HCT116 (cell line): ENCODE results near the gene AS3MT. TPM values are rescaled to one million over a fixed set of nuclear protein-coding genes. Genes with fewer than 3 reads are reported as not detected.
A peak's percentile ranks its signal among the peaks of the same experiment; 100 is the strongest.
"Not testable (repeated sequence)": the region's sequence is repeated elsewhere in the genome, so short reads cannot be mapped to it uniquely, and the experiment has no call there.

Source experiments
- ATAC-seq: fragments of 200-7000 bp; cut with Tn5 transposase; 2 replicates; pipeline ENCODE4 v1.9.1; 2020; ENCODE audit warnings: mild to moderate bottlenecking, moderate library complexity
- BruUV-seq: library from RNA; stranded (reverse); fragments of 400-500 nt; replicated peaks from 2 replicates; lab custom pipeline; 2021; lab: Mats Ljungman, UMichigan
- CTCF ChIA-PET: fragments of 300-600 bp; sonication (Branson Sonifier 250); formaldehyde crosslinking; loops from one replicate; lab custom pipeline; 2021; ENCODE audit warnings: antibody characterized with exemption; lab: Charles Lee
- POLR2A ChIA-PET: fragments of 300-600, 350-600 bp; sonication (Branson Sonifier 250); formaldehyde crosslinking; loops from one replicate; lab custom pipeline; 2021; ENCODE audit warnings: antibody characterized with exemption; lab: Charles Lee
- RAD21 ChIA-PET, 2 experiments: fragments of 300-600 bp; sonication (Branson Sonifier 250); formaldehyde crosslinking; loops; one replicate each; lab custom pipeline; 2023; ENCODE audit warnings: low total read pairs in 2 of 2; ENCODE audit not compliant: uncharacterized antibody in 2 of 2, unreplicated experiment in 2 of 2, low non-redundant PET in 1 of 2; lab: Charles Lee
- DNase-seq: peaks from one replicate; pipeline ENCODE4 v3.0.0-alpha.2; 2010; ENCODE audit warnings: low read depth, low spot score
- H2AFZ ChIP-seq: fragments of 200-600 bp; shearing (Covaris generic), sonication (generic); 2 replicates; pipeline ENCODE4 v1.6.1; 2017; ENCODE audit warnings: low read depth, mixed run types, mixed read lengths, antibody characterized with exemption, low read length; ENCODE audit not compliant: poor library complexity, severe bottlenecking
- H3K27ac ChIP-seq: 2 replicates; pipeline ENCODE4 v1.5.1; 2012; ENCODE audit warnings: low read depth, low read length
- H3K27me3 ChIP-seq: fragments of 200-600 bp; sonication (generic); 2 replicates; pipeline ENCODE4 v1.6.1; 2016; ENCODE audit warnings: mixed run types, low read length, mixed read lengths; ENCODE audit not compliant: insufficient read depth
- H3K36me3 ChIP-seq, 2 experiments: fragments of 200-500 bp in 1 of 2; fragments of 200-600 bp in 1 of 2; sonication (Bioruptor generic) in 1 of 2; sonication (generic) in 1 of 2; 2 replicates each; pipeline versions ENCODE4 v1.5.1 to v1.6.1; 2014 to 2016; ENCODE audit warnings: low read length in 2 of 2, inconsistent platforms in 1 of 2, mixed read lengths in 1 of 2, mixed run types in 1 of 2; ENCODE audit not compliant: insufficient read depth in 2 of 2, control insufficient read depth in 1 of 2
- H3K4me1 ChIP-seq, 2 experiments: fragments of 200-600 bp in 1 of 2; sonication (generic) in 1 of 2; 2 replicates each; pipeline versions ENCODE4 v1.5.1 to v1.6.1; 2012 to 2017; ENCODE audit warnings: low read length in 2 of 2, inconsistent platforms in 1 of 2, mild to moderate bottlenecking in 1 of 2, mixed read lengths in 1 of 2, mixed run types in 1 of 2, moderate library complexity in 1 of 2; ENCODE audit not compliant: insufficient read depth in 2 of 2, control insufficient read depth in 1 of 2
- H3K4me2 ChIP-seq: fragments of 200-600 bp; sonication (generic); 2 replicates; pipeline ENCODE4 v1.6.1; 2017; ENCODE audit warnings: mixed run types, low read length, mixed read lengths
- H3K4me3 ChIP-seq, 2 experiments: fragments of 200-600 bp in 1 of 2; sonication (generic) in 1 of 2; replicated peaks in 1 of 2; 2 replicates each; pipeline ENCODE4 v1.5.1; 2011 to 2016; ENCODE audit warnings: low read length in 2 of 2, control low read depth in 1 of 2, low read depth in 1 of 2, mild to moderate bottlenecking in 1 of 2, mixed read lengths in 1 of 2, mixed run types in 1 of 2
- H3K79me2 ChIP-seq: fragments of 200-600 bp; sonication (generic); 2 replicates; pipeline ENCODE4 v1.6.1; 2017; ENCODE audit warnings: mild to moderate bottlenecking, mixed run types, low read length, moderate library complexity, mixed read lengths; ENCODE audit not compliant: insufficient read depth
- H3K9ac ChIP-seq: fragments of 200-600 bp; sonication (generic); 2 replicates; pipeline ENCODE4 v1.6.1; 2016; ENCODE audit warnings: low read length, mixed read lengths
- H3K9me2 ChIP-seq: fragments of 200-600 bp; sonication (generic), shearing (Covaris generic); 2 replicates; pipeline ENCODE4 v1.6.1; 2017; ENCODE audit warnings: mixed run types, mild to moderate bottlenecking, moderate library complexity; ENCODE audit not compliant: insufficient read depth
- H3K9me3 ChIP-seq, 2 experiments: fragments of 200-500 bp in 1 of 2; fragments of 200-600 bp in 1 of 2; sonication (Bioruptor generic) in 1 of 2; sonication (generic) in 1 of 2; 2 replicates each; pipeline ENCODE4 v1.6.1; 2014 to 2017; ENCODE audit warnings: low read length in 2 of 2, mixed read lengths in 2 of 2, inconsistent platforms in 1 of 2, low read depth in 1 of 2, mild to moderate bottlenecking in 1 of 2, mixed run types in 1 of 2, moderate library complexity in 1 of 2; ENCODE audit not compliant: control insufficient read depth in 1 of 2, insufficient read depth in 1 of 2
- H4K20me1 ChIP-seq: fragments of 200-600 bp; sonication (generic), shearing (Covaris generic); 2 replicates; pipeline ENCODE4 v1.6.1; 2017; ENCODE audit warnings: mixed run types, mild to moderate bottlenecking, moderate library complexity; ENCODE audit not compliant: insufficient read depth
- ATF3 ChIP-seq: IDR thresholded peaks from 2 replicates; pipeline ENCODE4 v1.6.1; 2012
- CBX3 ChIP-seq: IDR thresholded peaks from 2 replicates; pipeline ENCODE4 v1.6.1; 2012; ENCODE audit warnings: low read depth
- ELF1 ChIP-seq: IDR thresholded peaks from 2 replicates; pipeline ENCODE4 v1.6.1; 2012; ENCODE audit warnings: low read depth, borderline replicate concordance
- EZH2 ChIP-seq: fragments of 200-600 bp; sonication (generic); IDR thresholded peaks from 2 replicates; pipeline ENCODE4 v1.6.1; 2017; ENCODE audit warnings: antibody characterized with exemption, mixed run types
- FOSL1 ChIP-seq: IDR thresholded peaks from 2 replicates; pipeline ENCODE4 v1.6.1; 2012; ENCODE audit warnings: low read depth
- JUND ChIP-seq: IDR thresholded peaks from 2 replicates; pipeline ENCODE4 v1.6.1; 2012
- MAX ChIP-seq: IDR thresholded peaks from 2 replicates; pipeline ENCODE4 v1.6.1; 2012
- REST ChIP-seq: IDR thresholded peaks from 2 replicates; pipeline ENCODE4 v1.6.1; 2012; ENCODE audit warnings: low read depth
- SP1 ChIP-seq: IDR thresholded peaks from 2 replicates; pipeline ENCODE4 v1.6.1; 2012; ENCODE audit warnings: low read depth
- SRF ChIP-seq: IDR thresholded peaks from 2 replicates; pipeline ENCODE4 v1.6.1; 2012; ENCODE audit warnings: low read depth
- ZBTB33 ChIP-seq: IDR thresholded peaks from 2 replicates; pipeline ENCODE4 v1.6.1; 2011; ENCODE audit warnings: mild to moderate bottlenecking, low read length, moderate library complexity; ENCODE audit not compliant: insufficient replicate concordance; ENCODE audit errors: extremely low read depth
- ZNF274 ChIP-seq: fragments of 200-500 bp; sonication (Bioruptor generic); IDR thresholded peaks from 2 replicates; pipeline ENCODE4 v1.6.1; 2014; ENCODE audit warnings: mild to moderate bottlenecking, low read depth, low read length, inconsistent platforms
- intact Hi-C: fragments of 100-400 bp; cut with micrococcal nuclease; formaldehyde crosslinking; loops from 2 replicates; pipeline ENCODE4 v1.10.0; 2022
- total RNA-seq: library from RNA; stranded (reverse); gene quantifications from one replicate; pipeline ENCODE4 v1.2.1, GENCODE V29; 2021; ENCODE audit not compliant: unreplicated experiment

AS3MT gene
- total RNA-seq, 1 experiment from 2014 or later: 0.79 TPM

- CTCF ChIA-PET, RAD21 ChIA-PET, intact Hi-C loops, H3K27me3 ChIP-seq, DNase-seq, ATAC-seq, H3K9me2 ChIP-seq, BruUV-seq, H4K20me1 ChIP-seq, H2AFZ ChIP-seq, H3K36me3 ChIP-seq, H3K9me3 ChIP-seq, POLR2A ChIA-PET: not testable (repeated sequence)
- TF ChIP-seq FOSL1 (peak; percentile 54), MAX (peak; percentile 14; the same call in 1 of the 2 replicates), JUND (peak; percentile 53; the same call in 1 of the 2 replicates)
- peaks cover 17% of the 10 kb centered on the region for H3K79me2 ChIP-seq
- H3K4me1 ChIP-seq: peaks cover 17% of the 10 kb centered on the region in 2 experiments
- peak overlapping the region in 1 of 2 experiments; percentile 68; a peak in 3 of 4 replicates for H3K4me3 ChIP-seq
- H3K9ac ChIP-seq: 0 out of 2 replicates have a peak overlapping the region, but pooled peaks have one; percentile 15
- H3K4me2 ChIP-seq: peak overlapping the region; percentile 83
- H3K27ac ChIP-seq: peak overlapping the region; percentile 17; the same call in 1 of the 2 replicates
Measured at GRCh38 chr10:102855731-102856436, 13.4 kb upstream of the AS3MT start.

- Histone ChIP-seq H3K9me2 (no peaks in the 10 kb centered on the region), H3K79me2 (peaks cover 17% of the 10 kb centered on the region), H3K27me3 (no peaks in the 10 kb centered on the region), H3K4me1 (peaks cover 17% of the 10 kb centered on the region in 2 experiments), H3K4me2 (no peak overlapping the region), H2AFZ (no peak overlapping the region), H3K4me3 (no peak overlapping the region), H3K9me3 (no peaks in the 10 kb centered on the region), H3K9ac (no peak overlapping the region), H3K36me3 (0 out of 4 replicates have a peak, but pooled peaks cover 0 to 3% of the 10 kb centered on the region in 2 experiments), H3K27ac (no peak overlapping the region), H4K20me1 (no peaks in the 10 kb centered on the region)
- BruUV-seq: no TSS peak
- DNase-seq (no peak), ATAC-seq (no peak)
- RAD21 ChIA-PET: no interaction called here
- intact Hi-C loops: no loop called here
- CTCF ChIA-PET: no interaction called here
- POLR2A ChIA-PET: no interaction called here
- TF ChIP-seq SP1 (no peak), JUND (no peak), EZH2 (no peak), ZBTB33 (no peak), ELF1 (no peak), CBX3 (no peak), ATF3 (no peak), FOSL1 (no peak), SRF (no peak), REST (no peak), ZNF274 (no peak)
Measured at GRCh38 chr10:102856758-102857424, 12.4 kb upstream of the AS3MT start.
